HG03558 (cell line): ENCODE results near the gene RPL36AL.

ENCODE experiments used
- ATAC-seq: cut with Tn5 transposase; IDR thresholded peaks from one replicate; pipeline ENCODE4 v1.9.1; 2021; ENCODE audit warnings: moderate number of reproducible peaks; ENCODE audit not compliant: unreplicated experiment; ENCODE audit errors: extremely low read depth

Gene RPL36AL

GRCh38 chr14:49583629-49584028, 36.8 kb downstream of the RPL36AL start:
- ATAC-seq, result no peak

- ATAC-seq, result no peak
These were observed 38.1 kb downstream of the RPL36AL start for GRCh38 chr14:49582113-49582977.

- ATAC-seq, result no peak
These were observed 39.0 kb downstream of the RPL36AL start for GRCh38 chr14:49581209-49582112.

GRCh38 chr14:49579841-49580240, 40.6 kb downstream of the RPL36AL start:
- ATAC-seq, result no peak

GRCh38 chr14:49578141-49578540, 42.3 kb downstream of the RPL36AL start:
- ATAC-seq, result no peak

GRCh38 chr14:49574038-49574437, 46.4 kb downstream of the RPL36AL start:
- ATAC-seq, result no peak

GRCh38 chr14:49569281-49569680, 51.1 kb downstream of the RPL36AL start:
- no peak for ATAC-seq
